ENCODE data around the gene FXR2. TPM values are rescaled to one million over a fixed set of nuclear protein-coding genes. Genes with fewer than 3 reads are reported as not detected.
A peak's percentile ranks its signal among the peaks of the same experiment; 100 is the strongest.

The FXR2 gene
- total and polyA plus RNA-seq, 9 of the 15 experiments (the other 6 are each of a cell fraction or from before 2014, with no cell fraction given): 2.0 to 49.3 (median 24.5) TPM

- TF ChIP-seq RREB1 (CRISPR knock-in tag; IDR thresholded peaks at IDR 0.05) (no peak), ZNF143 (CRISPR knock-in tag; IDR thresholded peaks at IDR 0.05) (no peak), ARID4B (CRISPR knock-in tag; IDR thresholded peaks at IDR 0.05) (no peak; the same call in 1 of the 2 replicates), SNAPC5 (CRISPR knock-in tag; IDR thresholded peaks at IDR 0.05) (no peak), FOXM1 (IDR thresholded peaks at IDR 0.05; ENCODE audit: low read depth) (no peak), FOXM1 (CRISPR knock-in tag; IDR thresholded peaks at IDR 0.05; ENCODE audit: low read depth) (no peak), SAP30 (IDR thresholded peaks at IDR 0.05; ENCODE audit: borderline replicate concordance, insufficient read depth, low read depth, low read length, poor library complexity, severe bottlenecking) (peak; percentile 38), RNF219 (CRISPR knock-in tag; IDR thresholded peaks at IDR 0.05) (no peak), UBTF (IDR thresholded peaks at IDR 0.05; ENCODE audit: borderline replicate concordance in 1 of 2, low read depth in 2 of 2, low read length in 2 of 2) (no peak), THRAP3 (IDR thresholded peaks at IDR 0.05; ENCODE audit: borderline replicate concordance) (no peak), FOXK2 (conservative IDR thresholded peaks at IDR 0.05 in 1 of 2, IDR thresholded peaks at IDR 0.05 in 1 of 2; ENCODE audit: low read depth in 2 of 2) (no peak)
Measured at GRCh38 chr17:7561028-7561575, 53.6 kb downstream of the FXR2 start (continued).

Data from K562 (cell line).